Aorta (tissue), 5 donors: ENCODE results near the gene ZNF124. TPM values are rescaled to one million over a fixed set of nuclear protein-coding genes. Genes with fewer than 3 reads are reported as not detected.
"Not testable (repeated sequence)": the region's sequence is repeated elsewhere in the genome, so short reads cannot be mapped to it uniquely, and the experiment has no call there.

ENCODE experiments used
- ATAC-seq: fragments of 200-7000 bp; cut with Tn5 transposase; one replicate; pipeline ENCODE4 v1.9.1; 2022; ENCODE audit warnings: moderate library complexity; ENCODE audit not compliant: low FRiP score
- DNase-seq, 2 donors: peaks; one replicate each; pipeline ENCODE4 v3.0.0-alpha.2; 2020
- H3K27ac ChIP-seq, 2 donors: one replicate each; pipeline ENCODE4 v1.5.1; 2013; ENCODE audit warnings: low read length in 2 of 2, mild to moderate bottlenecking in 2 of 2, moderate library complexity in 2 of 2, control low read depth in 1 of 2, inconsistent platforms in 1 of 2, low read depth in 1 of 2
- H3K27me3 ChIP-seq, 2 donors: one replicate each; pipeline ENCODE4 v1.6.1; 2013; ENCODE audit warnings: control low read depth in 1 of 2, low read length in 1 of 2, mild to moderate bottlenecking in 1 of 2, moderate library complexity in 1 of 2; ENCODE audit not compliant: insufficient read depth in 2 of 2, control insufficient read depth in 1 of 2
- H3K36me3 ChIP-seq, 2 donors: one replicate each; pipeline ENCODE4 v1.6.1; 2013; ENCODE audit warnings: control low read depth in 1 of 2, low read length in 1 of 2, mild to moderate bottlenecking in 1 of 2; ENCODE audit not compliant: insufficient read depth in 2 of 2, control insufficient read depth in 1 of 2
- H3K4me1 ChIP-seq, 2 donors: one replicate each; pipeline ENCODE4 v1.6.1; 2013; ENCODE audit warnings: low read length in 2 of 2, control low read depth in 1 of 2, mild to moderate bottlenecking in 1 of 2, moderate library complexity in 1 of 2; ENCODE audit not compliant: insufficient read depth in 2 of 2, control insufficient read depth in 1 of 2
- H3K4me3 ChIP-seq, 2 donors: one replicate each; pipeline ENCODE4 v1.5.1; 2013; ENCODE audit warnings: low read length in 2 of 2, control low read depth in 1 of 2, mild to moderate bottlenecking in 1 of 2
- H3K9me3 ChIP-seq: one replicate; pipeline ENCODE4 v1.6.1; 2013; ENCODE audit warnings: mild to moderate bottlenecking, low read length; ENCODE audit not compliant: control insufficient read depth
- WGBS, 2 donors: extraction: QIAGEN DNeasy Blood & Tissue Kit; methylation state at CpG; one replicate each; pipeline ENCODE4 v1.1.7; 2013; 5-methylcytosine and 5-hydroxymethylcytosine counted together
- intact Hi-C, 2 donors: fragments of 100-400 bp; cut with DNase I; formaldehyde crosslinking; loops; one replicate each; pipeline versions ENCODE4 v1.14.2 to v1.15.0; 2022
- polyA plus RNA-seq, 2 donors: library from polyadenylated mRNA; stranded (reverse); fragments of 200-250 nt; gene quantifications; one replicate each; pipeline ENCODE4 v1.2.3, GENCODE V29; 2013
- total RNA-seq, 2 donors: library from RNA; stranded (reverse); fragmentation: NEBNext Ultra II Directional; extraction: Animal tissue kit (Norgen Biotek cat#: 25700); gene quantifications; one replicate each; pipeline ENCODE4 v1.2.1, GENCODE V29; 2021
- donor health status: healthy with polysubstance abuse.
- donor health status: Bipolar disorder and iron deficiency.
- donor health status: DM: no; HTN: no; CAD: no.
- donor health status: DM: no; HTN: no; CAD: no.
- donor health status: DM: yes; HTN: yes; CAD: no.

The ZNF124 gene
- total and polyA plus RNA-seq, 4 donors = 0.77 to 39.7 (median 14.0) TPM

GRCh38 chr1:247164694-247165093 lies 7.1 kb downstream of the ZNF124 start:
- Histone ChIP-seq H3K4me1 (no peaks in the 10 kb centered on the region), H3K27ac (no peak overlapping the region), H3K4me3 (no peak overlapping the region), H3K36me3 (no peaks in the 10 kb centered on the region), H3K9me3 (peaks cover 3% of the 10 kb centered on the region), H3K27me3 (no peaks in the 10 kb centered on the region)
- intact Hi-C loops = no loop called here
- WGBS, 2 donors = 99% methylated on average over 6 of the region's 6 CpGs
- ATAC-seq (no peak), DNase-seq (no peak)

- no peak overlapping the region for H3K27ac ChIP-seq
- intact Hi-C loops = no loop called here
- ATAC-seq = no peak
- peaks cover 20% of the 10 kb centered on the region for H3K9me3 ChIP-seq
- H3K4me3 ChIP-seq = no peak overlapping the region
- DNase-seq = no peak
- H3K27me3 ChIP-seq = no peaks in the 10 kb centered on the region
- no peaks in the 10 kb centered on the region for H3K4me1 ChIP-seq
- 98% methylated on average over 6 of the region's 6 CpGs for WGBS, 2 donors
- peaks cover 6 to 7% of the 10 kb centered on the region in 2 donors for H3K36me3 ChIP-seq
Measured at GRCh38 chr1:247156787-247157232, 15.0 kb downstream of the ZNF124 start.

GRCh38 chr1:247147781-247148180 lies 24.0 kb downstream of the ZNF124 start:
- Histone ChIP-seq H3K4me1 (no peaks in the 10 kb centered on the region), H3K27me3 (no peaks in the 10 kb centered on the region), H3K27ac (no peak overlapping the region), H3K9me3 (peaks cover 22% of the 10 kb centered on the region), H3K36me3 (peaks cover 0 to 1% of the 10 kb centered on the region in 2 donors), H3K4me3 (no peak overlapping the region)
- DNase-seq = no peak
- ATAC-seq = no peak
- intact Hi-C loops = no loop called here
- WGBS, 2 donors = 98 to 100% methylated on average over 2 of the region's 2 CpGs

- H3K36me3 ChIP-seq, ATAC-seq, H3K4me1 ChIP-seq, H3K27me3 ChIP-seq, H3K4me3 ChIP-seq, intact Hi-C loops, H3K27ac ChIP-seq, DNase-seq: not testable (repeated sequence)
- 93 to 98% methylated on average over 10 of the region's 10 CpGs for WGBS, 2 donors
- peaks cover 22% of the 10 kb centered on the region for H3K9me3 ChIP-seq
Measured at GRCh38 chr1:247147120-247147519, 24.7 kb downstream of the ZNF124 start.

- 96 to 98% methylated on average over 3 of the region's 3 CpGs for WGBS, 2 donors
- no peak overlapping the region for H3K27ac ChIP-seq
Measured at GRCh38 chr1:247146671-247147070, 25.1 kb downstream of the ZNF124 start.

GRCh38 chr1:247145279-247145678 lies 26.5 kb downstream of the ZNF124 start:
- H3K4me3 ChIP-seq = no peak overlapping the region
- H3K9me3 ChIP-seq = peaks cover 37% of the 10 kb centered on the region
- 91 to 96% methylated on average over 6 of the region's 6 CpGs for WGBS, 2 donors
- no peaks in the 10 kb centered on the region for H3K27me3 ChIP-seq
- ATAC-seq (no peak), DNase-seq (no peak)
- H3K4me1 ChIP-seq = no peaks in the 10 kb centered on the region
- peaks cover 1 to 5% of the 10 kb centered on the region in 2 donors for H3K36me3 ChIP-seq
- H3K27ac ChIP-seq = no peak overlapping the region
- intact Hi-C loops = no loop called here

More at GRCh38 chr1:247146671-247147070, 25.1 kb downstream of the ZNF124 start:
- no peak for ATAC-seq
- Histone ChIP-seq H3K9me3 (peaks cover 25% of the 10 kb centered on the region), H3K27me3 (no peaks in the 10 kb centered on the region), H3K4me3 (no peak overlapping the region), H3K36me3 (peaks cover 1 to 4% of the 10 kb centered on the region in 2 donors), H3K4me1 (no peaks in the 10 kb centered on the region)
- DNase-seq = no peak
- intact Hi-C loops = no loop called here

DNA sequence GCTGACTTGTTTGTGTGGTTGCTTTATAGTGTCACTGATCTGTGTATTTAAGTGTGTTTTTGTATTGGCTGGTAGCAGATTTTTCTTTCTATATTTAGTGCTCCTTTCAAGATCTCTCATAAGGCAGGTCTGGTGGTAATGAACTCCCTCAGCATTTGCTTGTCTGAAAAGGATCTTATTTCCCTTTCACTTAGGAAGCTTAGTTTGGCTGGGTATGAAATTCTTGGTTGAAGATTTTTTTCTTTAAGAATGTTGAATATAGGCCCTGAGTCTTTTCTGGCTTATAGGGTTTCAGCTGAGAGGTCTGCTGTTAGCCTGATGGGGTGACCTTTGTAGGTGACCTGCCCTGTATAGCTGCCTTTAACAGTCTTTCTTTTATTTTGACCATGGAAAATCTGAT lies 32.3 kb downstream of the ZNF124 start:
- H3K27ac ChIP-seq, H3K4me1 ChIP-seq, DNase-seq, H3K36me3 ChIP-seq, H3K27me3 ChIP-seq, intact Hi-C loops, H3K4me3 ChIP-seq, ATAC-seq: not testable (repeated sequence)
- peaks cover 32% of the 10 kb centered on the region for H3K9me3 ChIP-seq

- WGBS, 2 donors = 97% methylated on average over 10 of the region's 10 CpGs
- Histone ChIP-seq H3K9me3 (peaks cover 6% of the 10 kb centered on the region), H3K4me1 (no peaks in the 10 kb centered on the region), H3K27me3 (no peaks in the 10 kb centered on the region), H3K36me3 (no peaks in the 10 kb centered on the region), H3K4me3 (no peak overlapping the region), H3K27ac (no peak overlapping the region)
- ATAC-seq (no peak), DNase-seq (no peak)
- intact Hi-C loops = no loop called here
Measured at GRCh38 chr1:247131236-247131635, 40.6 kb downstream of the ZNF124 start.

DNA sequence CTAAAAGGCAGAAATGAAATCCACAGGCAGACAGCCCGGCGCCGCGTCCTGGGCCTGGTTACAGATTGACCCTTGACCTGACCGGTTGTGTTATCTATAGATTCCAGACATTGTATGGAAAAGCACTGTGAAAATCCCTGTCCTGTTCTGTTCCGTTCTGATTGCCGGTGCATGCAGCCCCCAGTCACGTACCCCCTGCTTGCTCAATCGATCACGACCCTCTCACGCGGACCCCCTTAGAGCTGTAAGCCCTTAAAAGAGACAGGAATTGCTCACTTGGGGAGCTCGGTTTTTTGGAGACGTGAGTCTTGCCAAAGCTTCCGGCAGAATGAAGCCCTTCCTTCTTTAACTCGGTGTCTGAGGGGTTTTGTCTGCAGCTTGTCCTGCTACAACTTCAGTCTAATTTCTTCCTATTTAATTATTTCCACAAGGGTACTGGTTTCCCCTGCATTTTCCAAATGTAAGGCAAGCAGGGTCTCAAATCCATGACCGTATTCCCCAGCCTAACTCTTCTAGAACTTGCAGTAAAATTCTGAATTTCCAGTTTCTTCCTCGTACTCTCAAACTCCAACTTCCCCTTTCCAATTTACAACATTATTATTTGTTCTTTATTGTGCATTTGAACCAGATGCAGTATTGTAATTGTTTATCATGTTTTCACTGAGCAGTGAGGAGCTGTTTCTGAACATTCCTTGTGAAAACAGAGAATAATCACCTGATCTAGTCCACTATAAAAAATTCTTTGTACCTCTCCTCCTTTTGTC lies 44.1 kb downstream of the ZNF124 start:
- intact Hi-C loops, H3K9me3 ChIP-seq, H3K4me1 ChIP-seq, H3K27ac ChIP-seq, H3K4me3 ChIP-seq, H3K36me3 ChIP-seq, ATAC-seq, H3K27me3 ChIP-seq, DNase-seq: not testable (repeated sequence)
- 70 to 92% methylated on average over 13 of the region's 18 CpGs for WGBS, 2 donors
